K562 (cell line): Measurements from ENCODE around the gene B3GNT4. TPM values are rescaled to one million over a fixed set of nuclear protein-coding genes. Genes with fewer than 3 reads are reported as not detected.
A peak's percentile ranks its signal among the peaks of the same experiment; 100 is the strongest.

Experiments used
- C11orf30 ChIP-seq: fragments of 450-650 bp; IDR thresholded peaks from 2 replicates; pipeline ENCODE4 v1.6.1; 2016; ENCODE audit warnings: low read depth, mild to moderate bottlenecking
- GABPA ChIP-seq: fragments of 200-800 bp; sonication (Bioruptor generic); conservative IDR thresholded peaks from 2 replicates; pipeline ENCODE4 v1.6.1; 2016; ENCODE audit warnings: low read depth, missing genetic modification characterization, missing compliant biosample characterization
- GABPB2 ChIP-seq: fragments of 250-450 bp; sonication (Bioruptor Pico); conservative IDR thresholded peaks from 2 replicates; pipeline ENCODE4 v1.5.1; 2021; ENCODE audit warnings: mild to moderate bottlenecking
- IFI16 ChIP-seq: fragments of 250-450 bp; sonication (Bioruptor Pico); IDR thresholded peaks from 2 replicates; pipeline ENCODE4 v2.1.2; 2022; ENCODE audit warnings: mild to moderate bottlenecking, inconsistent platforms
- SAP30 ChIP-seq: fragments of 200-600 bp; sonication (generic); IDR thresholded peaks from 2 replicates; pipeline ENCODE4 v1.6.1; 2012; ENCODE audit warnings: borderline replicate concordance, low read depth, mild to moderate bottlenecking, moderate library complexity, low read length, control low read depth, inconsistent platforms; ENCODE audit not compliant: insufficient read depth, poor library complexity, severe bottlenecking
- SMARCC2 ChIP-seq: fragments of 450-650 bp; IDR thresholded peaks from 2 replicates; pipeline ENCODE4 v1.6.1; 2017; ENCODE audit warnings: antibody characterized with exemption, moderate library complexity, mild to moderate bottlenecking, low read depth
- ZNF75A ChIP-seq: fragments of 450-650 bp; formaldehyde crosslinking; IDR thresholded peaks from 2 replicates; pipeline ENCODE4 v1.4.0; 2020; ENCODE audit warnings: mild to moderate bottlenecking
- polyA plus RNA-seq, 8 experiments: library from polyadenylated mRNA; depleted of rRNA in 4 of 8; stranded (reverse) in 5 of 8; unstranded in 3 of 8; fragments of >200 nt; fragmentation: Nextera tagmentation in 2 of 8; fragmentation: Illumina TruSeq in 1 of 8; extraction: Ambion mirVana in 2 of 8; extraction: Trizol in 1 of 8; gene quantifications; 2 replicates each; pipeline versions ENCODE4 v1.2.1 to v1.2.3, GENCODE V29; 2011 to 2014; ENCODE audit warnings: inconsistent platforms in 1 of 8, missing spikeins in 1 of 8
- total RNA-seq, 7 experiments: library from RNA; depleted of rRNA in 6 of 7; stranded (reverse); fragments of >200 nt in 6 of 7; fragmentation: Illumina TruSeq in 2 of 7; extraction: Trizol in 2 of 7; gene quantifications; 2 replicates each; pipeline versions ENCODE4 v1.2.1 to v1.2.3, GENCODE V29; 2011 to 2021; ENCODE audit warnings: low replicate concordance in 1 of 7
- TF ChIP-seq, protein P1 (sequence below), 2 experiments: fragments of 450-650 bp in 1 of 2; IDR thresholded peaks; 2 replicates each; pipeline ENCODE4 v1.6.1; 2011 to 2017; ENCODE audit warnings: low read depth in 2 of 2, antibody characterized with exemption in 1 of 2, borderline replicate concordance in 1 of 2, low read length in 1 of 2, mild to moderate bottlenecking in 1 of 2, mixed read lengths in 1 of 2; ENCODE audit not compliant: control insufficient read depth in 1 of 2
- TF ChIP-seq, protein P2 (sequence below): fragments of 450-650 bp; formaldehyde crosslinking; IDR thresholded peaks from 2 replicates; pipeline ENCODE4 v1.4.0; 2020; ENCODE audit warnings: mild to moderate bottlenecking, moderate library complexity
- TF ChIP-seq, protein P3 (sequence below): fragments of 250-450 bp; sonication (Bioruptor Pico); IDR thresholded peaks from 2 replicates; pipeline ENCODE4 v1.5.0; 2020; ENCODE audit warnings: mild to moderate bottlenecking, borderline replicate concordance

Gene B3GNT4
- total and polyA plus RNA-seq, 9 of the 15 experiments (the other 6 are each of a cell fraction or from before 2014, with no cell fraction given): 0.17 to 3.2 (median 1.3) TPM

DNA sequence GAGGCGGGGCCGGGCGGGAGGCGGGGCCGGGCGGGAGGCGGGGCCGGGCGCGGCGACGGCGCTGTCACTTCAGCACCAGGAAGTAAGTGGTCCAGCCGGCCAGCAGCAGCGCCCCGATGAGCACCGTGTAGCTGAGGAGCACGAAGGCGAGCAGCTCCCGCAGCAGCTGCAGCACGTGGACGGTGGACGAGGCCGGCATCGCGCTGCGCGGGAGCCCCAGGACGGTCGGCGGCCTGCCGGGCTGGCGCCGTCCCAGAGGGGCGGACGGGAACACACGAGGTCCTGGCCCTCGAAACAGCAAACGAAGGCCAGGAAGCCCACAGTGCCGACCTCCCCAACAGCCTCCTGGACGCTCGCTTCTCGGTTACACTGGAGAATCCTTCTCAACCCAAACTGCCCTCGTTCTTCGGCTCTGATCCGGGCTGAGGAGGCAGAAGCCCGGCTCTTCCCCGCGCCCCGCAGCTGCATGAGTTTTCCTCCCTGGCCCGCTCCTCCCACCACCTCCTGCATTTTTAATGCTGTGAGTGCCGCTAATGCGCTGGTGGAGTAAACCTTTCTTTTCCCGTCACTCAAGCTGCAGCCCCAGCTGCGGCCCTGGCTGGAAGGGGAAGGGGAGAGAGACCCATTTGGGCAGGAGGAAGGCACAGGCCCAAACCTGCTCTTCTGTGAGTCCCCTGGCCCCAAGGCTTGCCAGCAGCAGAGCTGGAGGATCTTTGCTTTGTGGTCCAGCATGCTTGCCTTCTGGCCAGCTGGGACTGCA lies 23.0 kb downstream of the B3GNT4 start (continued):
- TF ChIP-seq, protein P1, sequence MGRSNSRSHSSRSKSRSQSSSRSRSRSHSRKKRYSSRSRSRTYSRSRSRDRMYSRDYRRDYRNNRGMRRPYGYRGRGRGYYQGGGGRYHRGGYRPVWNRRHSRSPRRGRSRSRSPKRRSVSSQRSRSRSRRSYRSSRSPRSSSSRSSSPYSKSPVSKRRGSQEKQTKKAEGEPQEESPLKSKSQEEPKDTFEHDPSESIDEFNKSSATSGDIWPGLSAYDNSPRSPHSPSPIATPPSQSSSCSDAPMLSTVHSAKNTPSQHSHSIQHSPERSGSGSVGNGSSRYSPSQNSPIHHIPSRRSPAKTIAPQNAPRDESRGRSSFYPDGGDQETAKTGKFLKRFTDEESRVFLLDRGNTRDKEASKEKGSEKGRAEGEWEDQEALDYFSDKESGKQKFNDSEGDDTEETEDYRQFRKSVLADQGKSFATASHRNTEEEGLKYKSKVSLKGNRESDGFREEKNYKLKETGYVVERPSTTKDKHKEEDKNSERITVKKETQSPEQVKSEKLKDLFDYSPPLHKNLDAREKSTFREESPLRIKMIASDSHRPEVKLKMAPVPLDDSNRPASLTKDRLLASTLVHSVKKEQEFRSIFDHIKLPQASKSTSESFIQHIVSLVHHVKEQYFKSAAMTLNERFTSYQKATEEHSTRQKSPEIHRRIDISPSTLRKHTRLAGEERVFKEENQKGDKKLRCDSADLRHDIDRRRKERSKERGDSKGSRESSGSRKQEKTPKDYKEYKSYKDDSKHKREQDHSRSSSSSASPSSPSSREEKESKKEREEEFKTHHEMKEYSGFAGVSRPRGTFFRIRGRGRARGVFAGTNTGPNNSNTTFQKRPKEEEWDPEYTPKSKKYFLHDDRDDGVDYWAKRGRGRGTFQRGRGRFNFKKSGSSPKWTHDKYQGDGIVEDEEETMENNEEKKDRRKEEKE (IDR thresholded peaks at IDR 0.05; ENCODE audit: borderline replicate concordance in 1 of 2, control insufficient read depth in 1 of 2, low read depth in 2 of 2, low read length in 1 of 2): 0 out of 4 replicates have a peak, but pooled peaks of 1 of the 2 experiments have one; percentile 60
- no peak for TF ChIP-seq GABPA
- peak; percentile 88 for TF ChIP-seq SAP30
- TF ChIP-seq, protein P2, sequence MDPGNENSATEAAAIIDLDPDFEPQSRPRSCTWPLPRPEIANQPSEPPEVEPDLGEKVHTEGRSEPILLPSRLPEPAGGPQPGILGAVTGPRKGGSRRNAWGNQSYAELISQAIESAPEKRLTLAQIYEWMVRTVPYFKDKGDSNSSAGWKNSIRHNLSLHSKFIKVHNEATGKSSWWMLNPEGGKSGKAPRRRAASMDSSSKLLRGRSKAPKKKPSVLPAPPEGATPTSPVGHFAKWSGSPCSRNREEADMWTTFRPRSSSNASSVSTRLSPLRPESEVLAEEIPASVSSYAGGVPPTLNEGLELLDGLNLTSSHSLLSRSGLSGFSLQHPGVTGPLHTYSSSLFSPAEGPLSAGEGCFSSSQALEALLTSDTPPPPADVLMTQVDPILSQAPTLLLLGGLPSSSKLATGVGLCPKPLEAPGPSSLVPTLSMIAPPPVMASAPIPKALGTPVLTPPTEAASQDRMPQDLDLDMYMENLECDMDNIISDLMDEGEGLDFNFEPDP (CRISPR knock-in tag): no peak
- TF ChIP-seq C11orf30: no peak
- TF ChIP-seq GABPB2: no peak
- no peak for TF ChIP-seq SMARCC2
- TF ChIP-seq, protein P3, sequence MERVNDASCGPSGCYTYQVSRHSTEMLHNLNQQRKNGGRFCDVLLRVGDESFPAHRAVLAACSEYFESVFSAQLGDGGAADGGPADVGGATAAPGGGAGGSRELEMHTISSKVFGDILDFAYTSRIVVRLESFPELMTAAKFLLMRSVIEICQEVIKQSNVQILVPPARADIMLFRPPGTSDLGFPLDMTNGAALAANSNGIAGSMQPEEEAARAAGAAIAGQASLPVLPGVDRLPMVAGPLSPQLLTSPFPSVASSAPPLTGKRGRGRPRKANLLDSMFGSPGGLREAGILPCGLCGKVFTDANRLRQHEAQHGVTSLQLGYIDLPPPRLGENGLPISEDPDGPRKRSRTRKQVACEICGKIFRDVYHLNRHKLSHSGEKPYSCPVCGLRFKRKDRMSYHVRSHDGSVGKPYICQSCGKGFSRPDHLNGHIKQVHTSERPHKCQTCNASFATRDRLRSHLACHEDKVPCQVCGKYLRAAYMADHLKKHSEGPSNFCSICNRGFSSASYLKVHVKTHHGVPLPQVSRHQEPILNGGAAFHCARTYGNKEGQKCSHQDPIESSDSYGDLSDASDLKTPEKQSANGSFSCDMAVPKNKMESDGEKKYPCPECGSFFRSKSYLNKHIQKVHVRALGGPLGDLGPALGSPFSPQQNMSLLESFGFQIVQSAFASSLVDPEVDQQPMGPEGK (CRISPR knock-in tag): no peak
- TF ChIP-seq ZNF75A: no peak
- TF ChIP-seq IFI16 (CRISPR knock-in tag): no peak
